GM23338 (cell line): ENCODE results near the gene ZMAT3. TPM values are rescaled to one million over a fixed set of nuclear protein-coding genes. Genes with fewer than 3 reads are reported as not detected.

Source experiments
- ATAC-seq: fragments of 200-7000 bp; cut with Tn5 transposase; 3 replicates; pipeline ENCODE4 v1.9.1; 2020
- DNase-seq: peaks from one replicate; pipeline ENCODE4 v3.0.0-alpha.2; 2015; ENCODE audit warnings: low spot score
- H2AFZ ChIP-seq: fragments of 200-600 bp; sonication (generic); 2 replicates; pipeline ENCODE4 v1.8.0; 2016; ENCODE audit warnings: antibody characterized with exemption, mild to moderate bottlenecking, moderate library complexity
- H3F3A ChIP-seq: fragments of 200-600 bp; sonication (generic); replicated peaks from 2 replicates; pipeline ENCODE4 v1.8.0; 2017; ENCODE audit warnings: antibody characterized with exemption, mixed run types, low read depth
- H3K27ac ChIP-seq: fragments of 200-600 bp; sonication (generic); 2 replicates; pipeline ENCODE4 v1.6.1; 2016; ENCODE audit warnings: low read depth
- H3K27me3 ChIP-seq: fragments of 200-600 bp; sonication (generic); 2 replicates; pipeline ENCODE4 v1.8.0; 2016; ENCODE audit warnings: mild to moderate bottlenecking, mixed run types, moderate library complexity; ENCODE audit not compliant: insufficient read depth
- H3K36me3 ChIP-seq: fragments of 200-600 bp; sonication (generic); 2 replicates; pipeline ENCODE4 v1.8.0; 2016; ENCODE audit warnings: mild to moderate bottlenecking; ENCODE audit not compliant: insufficient read depth
- H3K4me1 ChIP-seq: fragments of 200-600 bp; sonication (generic); 2 replicates; pipeline ENCODE4 v1.8.0; 2016; ENCODE audit warnings: mild to moderate bottlenecking, moderate library complexity; ENCODE audit not compliant: insufficient read depth
- H3K4me2 ChIP-seq: fragments of 200-600 bp; sonication (generic); 2 replicates; pipeline ENCODE4 v1.7.1; 2017; ENCODE audit warnings: mixed run types
- H3K4me3 ChIP-seq: fragments of 200-600 bp; sonication (generic); 2 replicates; pipeline ENCODE4 v1.6.1; 2016; ENCODE audit warnings: mixed run types
- H3K79me2 ChIP-seq: fragments of 200-600 bp; sonication (generic); replicated peaks from 2 replicates; pipeline ENCODE4 v1.8.0; 2017; ENCODE audit warnings: mild to moderate bottlenecking; ENCODE audit not compliant: insufficient read depth
- H3K9me2 ChIP-seq: fragments of 200-600 bp; sonication (generic); 2 replicates; pipeline ENCODE4 v1.8.0; 2017; ENCODE audit not compliant: insufficient read depth
- H4K20me1 ChIP-seq: fragments of 200-600 bp; sonication (generic); replicated peaks from 2 replicates; pipeline ENCODE4 v1.8.0; 2017; ENCODE audit warnings: mild to moderate bottlenecking; ENCODE audit not compliant: insufficient read depth
- H3K27ac Mint-ChIP-seq: 2 replicates; pipeline ENCODE4 v1.8.0; 2020; ENCODE audit warnings: inconsistent platforms, mild to moderate bottlenecking, moderate library complexity, mixed read lengths
- H3K27me3 Mint-ChIP-seq: 3 replicates; pipeline ENCODE4 v1.8.0; 2022; ENCODE audit warnings: low read depth, mild to moderate bottlenecking, moderate library complexity, mixed read lengths, inconsistent platforms; ENCODE audit not compliant: insufficient read depth, poor library complexity
- H3K36me3 Mint-ChIP-seq: 3 replicates; pipeline ENCODE4 v1.8.0; 2021; ENCODE audit warnings: low read depth, mild to moderate bottlenecking, inconsistent platforms, moderate library complexity, mixed read lengths
- H3K4me1 Mint-ChIP-seq: 3 replicates; pipeline ENCODE4 v1.8.0; 2020; ENCODE audit warnings: mild to moderate bottlenecking, inconsistent platforms, mixed read lengths
- H3K4me3 Mint-ChIP-seq: 3 replicates; pipeline ENCODE4 v1.8.0; 2021; ENCODE audit warnings: moderate library complexity, mild to moderate bottlenecking, inconsistent platforms, mixed read lengths
- H3K9me3 Mint-ChIP-seq: 3 replicates; pipeline ENCODE4 v1.8.0; 2020; ENCODE audit warnings: moderate library complexity, mild to moderate bottlenecking, inconsistent platforms, mixed read lengths
- CREB1 ChIP-seq: fragments of 250-450 bp; sonication (Bioruptor Pico); IDR thresholded peaks from 2 replicates; pipeline ENCODE4 v1.5.0; 2020; ENCODE audit warnings: low read depth, mild to moderate bottlenecking, moderate library complexity
- CTCF ChIP-seq, 2 experiments: fragments of 200-600 bp in 1 of 2; sonication (generic) in 1 of 2; conservative IDR thresholded peaks; 2 replicates each; pipeline versions ENCODE4 v1.5.1 to v1.6.1; 2016 to 2017; ENCODE audit warnings: antibody characterized with exemption in 2 of 2, low read depth in 2 of 2, mild to moderate bottlenecking in 2 of 2, moderate library complexity in 1 of 2
- ETS1 ChIP-seq: IDR thresholded peaks from 2 replicates; pipeline ENCODE4 v1.6.1; 2016; ENCODE audit warnings: antibody characterized with exemption
- EZH2 ChIP-seq: fragments of 200-600 bp; sonication (generic); IDR thresholded peaks from one replicate; pipeline ENCODE4 v1.8.0; 2017; ENCODE audit warnings: antibody characterized with exemption, mild to moderate bottlenecking, low read depth; ENCODE audit not compliant: unreplicated experiment
- EZH2phosphoT487 ChIP-seq: fragments of 200-600 bp; sonication (generic); IDR thresholded peaks from one replicate; pipeline ENCODE4 v1.8.1; 2018; ENCODE audit warnings: antibody characterized with exemption; ENCODE audit not compliant: unreplicated experiment
- JUNB ChIP-seq: IDR thresholded peaks from one replicate; pipeline ENCODE4 v1.6.1; 2016; ENCODE audit warnings: antibody characterized with exemption; ENCODE audit not compliant: unreplicated experiment
- NANOG ChIP-seq: IDR thresholded peaks from 2 replicates; pipeline ENCODE4 v1.6.1; 2016; ENCODE audit warnings: antibody characterized with exemption, borderline replicate concordance
- POLR2AphosphoS5 ChIP-seq: IDR thresholded peaks from 2 replicates; pipeline ENCODE4 v1.6.1; 2016; ENCODE audit warnings: antibody characterized with exemption, low read depth
- REST ChIP-seq: IDR thresholded peaks from one replicate; pipeline ENCODE4 v1.6.1; 2018; ENCODE audit warnings: antibody characterized with exemption; ENCODE audit not compliant: unreplicated experiment
- STAT1 ChIP-seq: IDR thresholded peaks from one replicate; pipeline ENCODE4 v1.6.1; 2016; ENCODE audit warnings: antibody characterized with exemption; ENCODE audit not compliant: unreplicated experiment
- ZNF114 ChIP-seq: fragments of 250-450 bp; sonication (Bioruptor Pico); IDR thresholded peaks from 2 replicates; pipeline ENCODE4 v1.5.0; 2020; ENCODE audit warnings: mild to moderate bottlenecking, moderate library complexity
- ZNF331 ChIP-seq: fragments of 250-450 bp; sonication (Bioruptor Pico); IDR thresholded peaks from 2 replicates; pipeline ENCODE4 v1.5.0; 2020; ENCODE audit warnings: low read depth, mild to moderate bottlenecking, moderate library complexity
- polyA plus RNA-seq: library from polyadenylated mRNA; unstranded; fragments of >200 nt; fragmentation: Nextera tagmentation; extraction: Ambion mirVana; gene quantifications from 2 replicates; pipeline ENCODE4 v1.2.1, GENCODE V29; 2016
- total RNA-seq: library from RNA; depleted of rRNA; stranded (reverse); fragments of >200 nt; shearing (Covaris generic); gene quantifications from 2 replicates; pipeline ENCODE4 v1.2.3, GENCODE V29; 2014

The ZMAT3 gene
- total and polyA plus RNA-seq, 2 experiments from 2014 or later = 10.0 to 17.3 TPM

GRCh38 chr3:179107617-179108016 lies 36.0 kb upstream of the ZMAT3 start:
- no peak overlapping the region for H3K4me3 ChIP-seq
- no peaks in the 10 kb centered on the region for H3K4me1 ChIP-seq
- Mint-ChIP-seq H3K4me3 (no peak overlapping the region), H3K27ac (no peak overlapping the region), H3K9me3 (peaks cover 6% of the 10 kb centered on the region; the same call in 2 of the 3 replicates), H3K36me3 (no peaks in the 10 kb centered on the region; the same call in 2 of the 3 replicates), H3K27me3 (peaks cover 1% of the 10 kb centered on the region), H3K4me1 (no peaks in the 10 kb centered on the region)
- no peaks in the 10 kb centered on the region for H3F3A ChIP-seq
- no peaks in the 10 kb centered on the region for H3K79me2 ChIP-seq
- H3K4me2 ChIP-seq = no peak overlapping the region
- H4K20me1 ChIP-seq = no peaks in the 10 kb centered on the region
- H3K9me2 ChIP-seq = 0 out of 2 replicates have a peak, but pooled peaks cover 2% of the 10 kb centered on the region
- no peak for TF ChIP-seq ETS1
- no peak for TF ChIP-seq ZNF114 (CRISPR knock-in tag)
- no peak for TF ChIP-seq JUNB
- TF ChIP-seq CREB1 (CRISPR knock-in tag) = no peak
- no peak for TF ChIP-seq EZH2phosphoT487
- no peak for TF ChIP-seq POLR2AphosphoS5
- TF ChIP-seq CTCF (conservative IDR thresholded peaks at IDR 0.05; ENCODE audit: low read depth in 2 of 2) = no peak
- no peak for TF ChIP-seq NANOG
- TF ChIP-seq STAT1 = no peak
- TF ChIP-seq ZNF331 (CRISPR knock-in tag) = no peak
- no peak overlapping the region for H2AFZ ChIP-seq
- no peaks in the 10 kb centered on the region for H3K27me3 ChIP-seq
- H3K36me3 ChIP-seq = no peaks in the 10 kb centered on the region
- DNase-seq = no peak
- ATAC-seq = no peak
- H3K27ac ChIP-seq = no peak overlapping the region

- TF ChIP-seq ZNF114 (CRISPR knock-in tag) (no peak), STAT1 (no peak), CREB1 (CRISPR knock-in tag) (no peak), POLR2AphosphoS5 (no peak), CTCF (conservative IDR thresholded peaks at IDR 0.05; ENCODE audit: low read depth in 2 of 2) (no peak), JUNB (no peak), EZH2 (no peak), ZNF331 (CRISPR knock-in tag) (no peak), EZH2phosphoT487 (no peak), ETS1 (no peak), REST (no peak)
- H3K36me3 ChIP-seq = no peaks in the 10 kb centered on the region
- H3K36me3 Mint-ChIP-seq = no peaks in the 10 kb centered on the region; the same call in 2 of the 3 replicates
- H3K4me3 Mint-ChIP-seq = no peak overlapping the region
- H3F3A ChIP-seq = no peaks in the 10 kb centered on the region
- no peaks in the 10 kb centered on the region for H3K4me1 ChIP-seq
- H3K79me2 ChIP-seq = no peaks in the 10 kb centered on the region
- no peak overlapping the region for H3K27ac Mint-ChIP-seq
- no peak overlapping the region for H2AFZ ChIP-seq
- no peaks in the 10 kb centered on the region for H4K20me1 ChIP-seq
- 0 out of 2 replicates have a peak, but pooled peaks cover 2% of the 10 kb centered on the region for H3K9me2 ChIP-seq
- H3K9me3 Mint-ChIP-seq = peaks cover 6% of the 10 kb centered on the region; the same call in 2 of the 3 replicates
- ATAC-seq = no peak
- peaks cover 1% of the 10 kb centered on the region for H3K27me3 Mint-ChIP-seq
- H3K27me3 ChIP-seq = no peaks in the 10 kb centered on the region
- H3K4me3 ChIP-seq = no peak overlapping the region
- H3K4me1 Mint-ChIP-seq = no peaks in the 10 kb centered on the region
- no peak overlapping the region for H3K4me2 ChIP-seq
- no peak for DNase-seq
- no peak overlapping the region for H3K27ac ChIP-seq
Observed at GRCh38 chr3:179105881-179106280, 34.3 kb upstream of the ZMAT3 start.
